ENCODE data around the gene RNF150. TPM values are rescaled to one million over a fixed set of nuclear protein-coding genes. Genes with fewer than 3 reads are reported as not detected.

Gene RNF150
- total and polyA plus RNA-seq, 9 donors, result 7.6 to 43.2 (median 31.2) TPM

GRCh38 chr4:140846736-140847135 is 286.5 kb downstream of the RNF150 start:
- H3K4me3 ChIP-seq, result no peak overlapping the region
- no peaks in the 10 kb centered on the region for H3K27me3 ChIP-seq
- H3K36me3 ChIP-seq, result no peaks in the 10 kb centered on the region
- DNase-seq, result no peak
- no peaks in the 10 kb centered on the region for H3K4me1 ChIP-seq (ENCODE audit: insufficient read depth)
- intact Hi-C loops (cut with DNase I), result no loop called here
- TF ChIP-seq EP300 (IDR thresholded peaks at IDR 0.05), result no peak
- no peak for TF ChIP-seq POLR2A (IDR thresholded peaks at IDR 0.05)
- TF ChIP-seq, protein P1, sequence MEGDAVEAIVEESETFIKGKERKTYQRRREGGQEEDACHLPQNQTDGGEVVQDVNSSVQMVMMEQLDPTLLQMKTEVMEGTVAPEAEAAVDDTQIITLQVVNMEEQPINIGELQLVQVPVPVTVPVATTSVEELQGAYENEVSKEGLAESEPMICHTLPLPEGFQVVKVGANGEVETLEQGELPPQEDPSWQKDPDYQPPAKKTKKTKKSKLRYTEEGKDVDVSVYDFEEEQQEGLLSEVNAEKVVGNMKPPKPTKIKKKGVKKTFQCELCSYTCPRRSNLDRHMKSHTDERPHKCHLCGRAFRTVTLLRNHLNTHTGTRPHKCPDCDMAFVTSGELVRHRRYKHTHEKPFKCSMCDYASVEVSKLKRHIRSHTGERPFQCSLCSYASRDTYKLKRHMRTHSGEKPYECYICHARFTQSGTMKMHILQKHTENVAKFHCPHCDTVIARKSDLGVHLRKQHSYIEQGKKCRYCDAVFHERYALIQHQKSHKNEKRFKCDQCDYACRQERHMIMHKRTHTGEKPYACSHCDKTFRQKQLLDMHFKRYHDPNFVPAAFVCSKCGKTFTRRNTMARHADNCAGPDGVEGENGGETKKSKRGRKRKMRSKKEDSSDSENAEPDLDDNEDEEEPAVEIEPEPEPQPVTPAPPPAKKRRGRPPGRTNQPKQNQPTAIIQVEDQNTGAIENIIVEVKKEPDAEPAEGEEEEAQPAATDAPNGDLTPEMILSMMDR (IDR thresholded peaks at IDR 0.05), result no peak
- no peak overlapping the region for H3K27ac ChIP-seq
- H3K9me3 ChIP-seq, result no peaks in the 10 kb centered on the region

DNA sequence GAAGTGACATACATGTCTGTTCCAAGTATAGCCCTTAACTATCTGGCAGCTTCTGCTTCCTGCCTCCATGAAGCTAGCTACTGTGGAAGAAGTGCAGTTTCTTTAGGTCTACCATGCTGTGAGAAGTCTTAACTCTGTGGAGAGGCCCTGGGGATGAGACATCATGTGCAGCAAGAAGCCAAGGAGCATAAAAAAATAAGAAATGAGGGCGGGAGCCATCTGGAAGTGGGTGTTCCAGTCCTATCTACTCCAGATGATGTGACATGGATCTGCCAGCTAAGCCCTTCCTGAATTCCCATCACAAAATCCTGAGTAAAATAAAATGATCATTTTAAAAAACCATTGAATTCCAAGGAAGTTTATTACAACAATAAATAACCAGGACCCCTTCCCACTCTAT is 289.2 kb downstream of the RNF150 start:
- no peaks in the 10 kb centered on the region for H3K9me3 ChIP-seq
- H3K36me3 ChIP-seq, result no peaks in the 10 kb centered on the region
- intact Hi-C loops (cut with DNase I), result loop anchor here in 1 of 4 donors (5.0 kb wide), 1 partner anchor 1597 kb away; no protein-coding TSS in a partner anchor
- WGBS, 3 donors, result 85 to 93% (median 88%) methylated on average over 1 of the region's 1 CpG
- DNase-seq, result no peak
- no peaks in the 10 kb centered on the region for H3K4me1 ChIP-seq (ENCODE audit: insufficient read depth)
- no peaks in the 10 kb centered on the region for H3K27me3 ChIP-seq
- TF ChIP-seq EP300 (IDR thresholded peaks at IDR 0.05) (no peak), POLR2A (IDR thresholded peaks at IDR 0.05) (no peak)
- TF ChIP-seq, protein P1 (IDR thresholded peaks at IDR 0.05), result no peak
- no peak overlapping the region for H3K4me3 ChIP-seq
- no peak overlapping the region for H3K27ac ChIP-seq

- Histone ChIP-seq H3K9me3 (no peaks in the 10 kb centered on the region), H3K27ac (no peak overlapping the region), H3K27me3 (no peaks in the 10 kb centered on the region), H3K4me1 (ENCODE audit: insufficient read depth) (no peaks in the 10 kb centered on the region), H3K36me3 (no peaks in the 10 kb centered on the region), H3K4me3 (no peak overlapping the region)
- 86 to 94% (median 93%) methylated on average over 2 of the region's 2 CpGs for WGBS, 3 donors
- intact Hi-C loops (cut with DNase I), result loop anchor here in 1 of 4 donors (5.0 kb wide), 1 partner anchor 1594 kb away; no protein-coding TSS in a partner anchor
- DNase-seq, result no peak
- TF ChIP-seq, protein P1 (IDR thresholded peaks at IDR 0.05), result no peak
- no peak for TF ChIP-seq EP300 (IDR thresholded peaks at IDR 0.05)
- TF ChIP-seq POLR2A (IDR thresholded peaks at IDR 0.05), result no peak
Observed at GRCh38 chr4:140841186-140841585, 292.1 kb downstream of the RNF150 start.

DNA sequence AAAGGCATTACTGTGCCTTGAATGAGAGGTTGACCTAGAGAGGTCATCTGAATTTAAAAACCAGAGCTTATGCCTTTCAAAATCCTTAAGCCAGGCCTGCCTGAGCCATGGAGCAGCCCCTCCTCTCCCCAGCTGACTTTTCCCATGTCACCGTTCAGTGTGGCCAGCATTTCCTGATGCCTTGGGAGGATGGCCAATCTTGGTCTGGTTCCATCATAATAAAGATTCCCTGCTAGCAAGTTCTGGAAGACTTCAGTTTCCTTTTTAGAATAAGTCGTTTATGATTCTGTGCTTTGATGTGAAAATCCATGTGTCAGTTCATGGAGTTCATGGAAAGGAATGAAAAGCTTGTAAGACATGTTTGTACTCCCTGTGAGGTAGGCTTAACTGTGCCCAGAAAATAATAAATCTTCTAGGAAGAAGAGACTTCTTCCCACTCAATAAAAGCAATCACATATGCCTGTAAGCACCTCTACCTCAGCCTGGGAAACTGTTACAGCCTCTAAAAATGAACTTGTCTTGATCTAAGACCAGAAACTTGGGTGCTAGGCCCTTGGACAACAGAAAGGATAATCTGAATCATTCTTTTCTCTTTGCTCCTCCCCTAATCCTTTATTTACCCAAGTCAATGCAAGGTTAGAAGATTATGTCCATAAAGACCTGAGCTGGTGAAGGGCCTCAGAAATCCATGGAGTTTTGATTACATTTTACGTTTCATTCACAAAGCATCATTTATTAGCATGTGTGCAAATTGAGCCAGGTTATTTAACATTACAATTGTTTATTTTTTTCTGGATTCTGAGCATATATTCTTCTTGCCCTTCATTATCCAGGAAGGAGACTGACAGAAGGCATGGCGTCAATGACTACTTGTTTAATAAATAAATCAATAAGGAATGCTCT is 293.1 kb downstream of the RNF150 start:
- intact Hi-C loops (cut with DNase I), result loop anchor here in 1 of 4 donors (5.0 kb wide), 1 partner anchor 1593 kb away; no protein-coding TSS in a partner anchor
- no peaks in the 10 kb centered on the region for H3K9me3 ChIP-seq
- WGBS, 3 donors, result 42% methylated on average over 4 of the region's 4 CpGs
- no peak overlapping the region for H3K4me3 ChIP-seq
- TF ChIP-seq POLR2A (IDR thresholded peaks at IDR 0.05), result no peak
- no peak for TF ChIP-seq EP300 (IDR thresholded peaks at IDR 0.05)
- TF ChIP-seq, protein P1 (IDR thresholded peaks at IDR 0.05), result no peak
- H3K27me3 ChIP-seq, result no peaks in the 10 kb centered on the region
- H3K27ac ChIP-seq, result no peak overlapping the region
- H3K4me1 ChIP-seq (ENCODE audit: insufficient read depth), result no peaks in the 10 kb centered on the region
- DNase-seq, result no peak
- H3K36me3 ChIP-seq, result no peaks in the 10 kb centered on the region
